Measurements from ENCODE around the gene HDLBP. TPM values are rescaled to one million over a fixed set of nuclear protein-coding genes. Genes with fewer than 3 reads are reported as not detected.

HDLBP gene
- total and polyA plus RNA-seq, 10 of the 15 experiments (the other 5 are each of a cell fraction or from before 2014, with no cell fraction given): 19.5 to 383 (median 249) TPM

GRCh38 chr2:241177526-241178334, 137.7 kb downstream of the HDLBP start:
- Histone ChIP-seq H3K27me3 (replicated peaks in 1 of 2; ENCODE audit: control insufficient read depth in 2 of 2, insufficient read depth in 2 of 2, low read length in 1 of 2) (no peaks in the 10 kb centered on the region), H3K27ac (ENCODE audit: control insufficient read depth, insufficient read depth) (no peak overlapping the region), H2AFZ (ENCODE audit: control insufficient read depth, low read depth, low read length) (no peak overlapping the region), H3K36me3 (ENCODE audit: control insufficient read depth in 2 of 2, insufficient read depth in 2 of 2, low read length in 1 of 2) (peaks cover 1 to 6% of the 10 kb centered on the region in 2 experiments; a peak in 3 of 4 replicates), H3K79me2 (ENCODE audit: control insufficient read depth, insufficient read depth, low read length) (no peaks in the 10 kb centered on the region), H3K4me3 (no peak overlapping the region), H3K4me2 (ENCODE audit: control insufficient read depth, insufficient read depth) (no peak overlapping the region), H3K4me1 (ENCODE audit: control insufficient read depth, insufficient read depth, low read length) (no peaks in the 10 kb centered on the region), H4K20me1 (ENCODE audit: control insufficient read depth, insufficient read depth) (no peaks in the 10 kb centered on the region), H3K9ac (ENCODE audit: control insufficient read depth, insufficient read depth, low read length) (no peak overlapping the region), H3K9me3 (replicated peaks; ENCODE audit: control insufficient read depth, insufficient read depth, low read length) (no peaks in the 10 kb centered on the region)
- ATAC-seq (no peak), FAIRE-seq (no peak), DNase-seq (ENCODE audit: low read depth, low spot score) (no peak)
- TF ChIP-seq, protein P1, sequence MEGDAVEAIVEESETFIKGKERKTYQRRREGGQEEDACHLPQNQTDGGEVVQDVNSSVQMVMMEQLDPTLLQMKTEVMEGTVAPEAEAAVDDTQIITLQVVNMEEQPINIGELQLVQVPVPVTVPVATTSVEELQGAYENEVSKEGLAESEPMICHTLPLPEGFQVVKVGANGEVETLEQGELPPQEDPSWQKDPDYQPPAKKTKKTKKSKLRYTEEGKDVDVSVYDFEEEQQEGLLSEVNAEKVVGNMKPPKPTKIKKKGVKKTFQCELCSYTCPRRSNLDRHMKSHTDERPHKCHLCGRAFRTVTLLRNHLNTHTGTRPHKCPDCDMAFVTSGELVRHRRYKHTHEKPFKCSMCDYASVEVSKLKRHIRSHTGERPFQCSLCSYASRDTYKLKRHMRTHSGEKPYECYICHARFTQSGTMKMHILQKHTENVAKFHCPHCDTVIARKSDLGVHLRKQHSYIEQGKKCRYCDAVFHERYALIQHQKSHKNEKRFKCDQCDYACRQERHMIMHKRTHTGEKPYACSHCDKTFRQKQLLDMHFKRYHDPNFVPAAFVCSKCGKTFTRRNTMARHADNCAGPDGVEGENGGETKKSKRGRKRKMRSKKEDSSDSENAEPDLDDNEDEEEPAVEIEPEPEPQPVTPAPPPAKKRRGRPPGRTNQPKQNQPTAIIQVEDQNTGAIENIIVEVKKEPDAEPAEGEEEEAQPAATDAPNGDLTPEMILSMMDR (IDR thresholded peaks at IDR 0.05 in 2 of 3, conservative IDR thresholded peaks at IDR 0.05 in 1 of 3; ENCODE audit: control insufficient read depth in 2 of 3, extremely low read depth in 1 of 3, insufficient read depth in 1 of 3, low read depth in 3 of 3, low read length in 3 of 3): no peak
- TF ChIP-seq, protein P2, sequence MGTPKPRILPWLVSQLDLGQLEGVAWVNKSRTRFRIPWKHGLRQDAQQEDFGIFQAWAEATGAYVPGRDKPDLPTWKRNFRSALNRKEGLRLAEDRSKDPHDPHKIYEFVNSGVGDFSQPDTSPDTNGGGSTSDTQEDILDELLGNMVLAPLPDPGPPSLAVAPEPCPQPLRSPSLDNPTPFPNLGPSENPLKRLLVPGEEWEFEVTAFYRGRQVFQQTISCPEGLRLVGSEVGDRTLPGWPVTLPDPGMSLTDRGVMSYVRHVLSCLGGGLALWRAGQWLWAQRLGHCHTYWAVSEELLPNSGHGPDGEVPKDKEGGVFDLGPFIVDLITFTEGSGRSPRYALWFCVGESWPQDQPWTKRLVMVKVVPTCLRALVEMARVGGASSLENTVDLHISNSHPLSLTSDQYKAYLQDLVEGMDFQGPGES (IDR thresholded peaks at IDR 0.05): no peak
- TF ChIP-seq, protein P3, sequence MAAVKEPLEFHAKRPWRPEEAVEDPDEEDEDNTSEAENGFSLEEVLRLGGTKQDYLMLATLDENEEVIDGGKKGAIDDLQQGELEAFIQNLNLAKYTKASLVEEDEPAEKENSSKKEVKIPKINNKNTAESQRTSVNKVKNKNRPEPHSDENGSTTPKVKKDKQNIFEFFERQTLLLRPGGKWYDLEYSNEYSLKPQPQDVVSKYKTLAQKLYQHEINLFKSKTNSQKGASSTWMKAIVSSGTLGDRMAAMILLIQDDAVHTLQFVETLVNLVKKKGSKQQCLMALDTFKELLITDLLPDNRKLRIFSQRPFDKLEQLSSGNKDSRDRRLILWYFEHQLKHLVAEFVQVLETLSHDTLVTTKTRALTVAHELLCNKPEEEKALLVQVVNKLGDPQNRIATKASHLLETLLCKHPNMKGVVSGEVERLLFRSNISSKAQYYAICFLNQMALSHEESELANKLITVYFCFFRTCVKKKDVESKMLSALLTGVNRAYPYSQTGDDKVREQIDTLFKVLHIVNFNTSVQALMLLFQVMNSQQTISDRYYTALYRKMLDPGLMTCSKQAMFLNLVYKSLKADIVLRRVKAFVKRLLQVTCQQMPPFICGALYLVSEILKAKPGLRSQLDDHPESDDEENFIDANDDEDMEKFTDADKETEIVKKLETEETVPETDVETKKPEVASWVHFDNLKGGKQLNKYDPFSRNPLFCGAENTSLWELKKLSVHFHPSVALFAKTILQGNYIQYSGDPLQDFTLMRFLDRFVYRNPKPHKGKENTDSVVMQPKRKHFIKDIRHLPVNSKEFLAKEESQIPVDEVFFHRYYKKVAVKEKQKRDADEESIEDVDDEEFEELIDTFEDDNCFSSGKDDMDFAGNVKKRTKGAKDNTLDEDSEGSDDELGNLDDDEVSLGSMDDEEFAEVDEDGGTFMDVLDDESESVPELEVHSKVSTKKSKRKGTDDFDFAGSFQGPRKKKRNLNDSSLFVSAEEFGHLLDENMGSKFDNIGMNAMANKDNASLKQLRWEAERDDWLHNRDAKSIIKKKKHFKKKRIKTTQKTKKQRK (IDR thresholded peaks at IDR 0.05; ENCODE audit: low read depth, low read length): no peak
- TF ChIP-seq ZZZ3 (IDR thresholded peaks at IDR 0.05; ENCODE audit: control insufficient read depth, insufficient read length, low read depth): no peak
- intact Hi-C loops (cut with micrococcal nuclease; ENCODE audit: unreplicated experiment) (no loop called here), in situ Hi-C loops (cut with MboI) (no loop called here)
- SMC1A ChIA-PET (ENCODE audit: uncharacterized antibody, unreplicated experiment): no interaction called here
- BruUV-seq (replicated peaks): no TSS peak
- 97% methylated on average over 12 of the region's 12 CpGs for WGBS (ENCODE audit: insufficient coverage, insufficient replicate concordance, low lambda C conversion rate, missing lambda C conversion rate)
- POLR2A ChIA-PET: no interaction called here
- RAD21 ChIA-PET (ENCODE audit: unreplicated experiment): no interaction called here
- CTCF ChIA-PET: no interaction called here

Other genes starting within 250 kb of the HDLBP start
Only the 7 nearest of the 8 such genes appear.
- 35.5 and 37.5 TPM in 2 replicates for gene MTERF4, start 213.4 kb downstream of the HDLBP start, total RNA-seq (2014; rRNA removed)
- 52.0 and 56.3 TPM in 2 replicates for gene MTERF4, start 213.4 kb downstream of the HDLBP start, total RNA-seq (2014; rRNA removed; fragmentation: Illumina TruSeq; extraction: Trizol)
- gene MTERF4, start 213.4 kb downstream of the HDLBP start, total RNA-seq (2021): 35.2 and 38.7 TPM in 2 replicates
- gene MTERF4, start 213.4 kb downstream of the HDLBP start, polyA plus RNA-seq (2011; rRNA removed): 63.6 and 66.4 TPM in 2 replicates
- gene MTERF4, start 213.4 kb downstream of the HDLBP start, polyA plus RNA-seq (2014; fragmentation: Illumina TruSeq; extraction: Trizol): 69.1 and 85.4 TPM in 2 replicates
- 10 to 100 TPM; 36.7 to 45.0 TPM for gene MTERF4, start 213.4 kb downstream of the HDLBP start, polyA plus RNA-seq (2014; fragmentation: Nextera tagmentation; extraction: Ambion mirVana)
- 66.8 and 68.2 TPM in 2 replicates for gene MTERF4, start 213.4 kb downstream of the HDLBP start, polyA plus RNA-seq (2014; rRNA removed)
- gene MTERF4, start 213.4 kb downstream of the HDLBP start, polyA plus RNA-seq (2016; fragmentation: Nextera tagmentation; extraction: Ambion mirVana): 10 to 100 TPM; 44.7 to 46.0 TPM
- 32.6 and 35.2 TPM in 2 replicates for gene PASK, start 166.2 kb downstream of the HDLBP start, total RNA-seq (2014; rRNA removed)
- 21.7 and 21.8 TPM in 2 replicates for gene PASK, start 166.2 kb downstream of the HDLBP start, total RNA-seq (2014; rRNA removed; fragmentation: Illumina TruSeq; extraction: Trizol)
- gene PASK, start 166.2 kb downstream of the HDLBP start, total RNA-seq (2021): 49.6 and 54.9 TPM in 2 replicates
- gene PASK, start 166.2 kb downstream of the HDLBP start, polyA plus RNA-seq (2011; rRNA removed): 59.4 and 62.2 TPM in 2 replicates
- 24.3 and 29.5 TPM in 2 replicates for gene PASK, start 166.2 kb downstream of the HDLBP start, polyA plus RNA-seq (2014; fragmentation: Illumina TruSeq; extraction: Trizol)
- gene PASK, start 166.2 kb downstream of the HDLBP start, polyA plus RNA-seq (2014; fragmentation: Nextera tagmentation; extraction: Ambion mirVana): 10 to 100 TPM in 1 of 2 experiments, 1 to 10 TPM in 1; 9.6 to 10.8 TPM
- gene PASK, start 166.2 kb downstream of the HDLBP start, polyA plus RNA-seq (2014; rRNA removed): 36.7 and 42.0 TPM in 2 replicates
- gene PASK, start 166.2 kb downstream of the HDLBP start, polyA plus RNA-seq (2016; fragmentation: Nextera tagmentation; extraction: Ambion mirVana): 10 to 100 TPM; 25.0 to 27.6 TPM
- 78.5 and 88.0 TPM in 2 replicates for gene PPP1R7, start 165.2 kb downstream of the HDLBP start, total RNA-seq (2014; rRNA removed)
- gene PPP1R7, start 165.2 kb downstream of the HDLBP start, total RNA-seq (2014; rRNA removed; fragmentation: Illumina TruSeq; extraction: Trizol): 85.7 and 87.8 TPM in 2 replicates
- gene PPP1R7, start 165.2 kb downstream of the HDLBP start, total RNA-seq (2021): 76.9 and 84.3 TPM in 2 replicates
- gene PPP1R7, start 165.2 kb downstream of the HDLBP start, polyA plus RNA-seq (2011; rRNA removed): 123 and 157 TPM in 2 replicates
- gene PPP1R7, start 165.2 kb downstream of the HDLBP start, polyA plus RNA-seq (2014; fragmentation: Illumina TruSeq; extraction: Trizol): 146 and 167 TPM in 2 replicates
- gene PPP1R7, start 165.2 kb downstream of the HDLBP start, polyA plus RNA-seq (2014; fragmentation: Nextera tagmentation; extraction: Ambion mirVana): 10 to 100 TPM; 81.4 to 82.8 TPM
- 91.5 and 99.6 TPM in 2 replicates for gene PPP1R7, start 165.2 kb downstream of the HDLBP start, polyA plus RNA-seq (2014; rRNA removed)
- 100 to 1,000 TPM; 169 to 174 TPM for gene PPP1R7, start 165.2 kb downstream of the HDLBP start, polyA plus RNA-seq (2016; fragmentation: Nextera tagmentation; extraction: Ambion mirVana)
- 0.49 and 0.56 TPM in 2 replicates for gene ANO7, start 127.0 kb downstream of the HDLBP start, total RNA-seq (2014; rRNA removed)
- 0.18 and 0.22 TPM in 2 replicates for gene ANO7, start 127.0 kb downstream of the HDLBP start, total RNA-seq (2014; rRNA removed; fragmentation: Illumina TruSeq; extraction: Trizol)
- 0.88 and 1.4 TPM in 2 replicates for gene ANO7, start 127.0 kb downstream of the HDLBP start, total RNA-seq (2021)
- gene ANO7, start 127.0 kb downstream of the HDLBP start, polyA plus RNA-seq (2011; rRNA removed): 0.56 and 1.2 TPM in 2 replicates
- 0.24 and 0.35 TPM in 2 replicates for gene ANO7, start 127.0 kb downstream of the HDLBP start, polyA plus RNA-seq (2014; fragmentation: Illumina TruSeq; extraction: Trizol)
- under 1 TPM; 0.08 to 0.11 TPM for gene ANO7, start 127.0 kb downstream of the HDLBP start, polyA plus RNA-seq (2014; fragmentation: Nextera tagmentation; extraction: Ambion mirVana)
- gene ANO7, start 127.0 kb downstream of the HDLBP start, polyA plus RNA-seq (2014; rRNA removed): 0.47 and 1.1 TPM in 2 replicates
- under 1 TPM; 0.40 to 0.50 TPM for gene ANO7, start 127.0 kb downstream of the HDLBP start, polyA plus RNA-seq (2016; fragmentation: Nextera tagmentation; extraction: Ambion mirVana)
- gene SEPTIN2, start 253 bp upstream of the HDLBP start, total RNA-seq (2014; rRNA removed): 228 and 270 TPM in 2 replicates
- gene SEPTIN2, start 253 bp upstream of the HDLBP start, total RNA-seq (2014; rRNA removed; fragmentation: Illumina TruSeq; extraction: Trizol): 248 and 251 TPM in 2 replicates
- 222 and 244 TPM in 2 replicates for gene SEPTIN2, start 253 bp upstream of the HDLBP start, total RNA-seq (2021)
- 474 and 566 TPM in 2 replicates for gene SEPTIN2, start 253 bp upstream of the HDLBP start, polyA plus RNA-seq (2011; rRNA removed)
- 354 and 392 TPM in 2 replicates for gene SEPTIN2, start 253 bp upstream of the HDLBP start, polyA plus RNA-seq (2014; fragmentation: Illumina TruSeq; extraction: Trizol)
- 100 to 1,000 TPM; 169 to 174 TPM for gene SEPTIN2, start 253 bp upstream of the HDLBP start, polyA plus RNA-seq (2014; fragmentation: Nextera tagmentation; extraction: Ambion mirVana)
- 232 and 290 TPM in 2 replicates for gene SEPTIN2, start 253 bp upstream of the HDLBP start, polyA plus RNA-seq (2014; rRNA removed)
- gene SEPTIN2, start 253 bp upstream of the HDLBP start, polyA plus RNA-seq (2016; fragmentation: Nextera tagmentation; extraction: Ambion mirVana): 100 to 1,000 TPM; 315 to 334 TPM
- 36.0 and 45.0 TPM in 2 replicates for gene FARP2, start 40.6 kb upstream of the HDLBP start, total RNA-seq (2014; rRNA removed)
- gene FARP2, start 40.6 kb upstream of the HDLBP start, total RNA-seq (2014; rRNA removed; fragmentation: Illumina TruSeq; extraction: Trizol): 32.7 and 36.8 TPM in 2 replicates
- gene FARP2, start 40.6 kb upstream of the HDLBP start, total RNA-seq (2021): 62.6 and 67.5 TPM in 2 replicates
- 47.1 and 51.8 TPM in 2 replicates for gene FARP2, start 40.6 kb upstream of the HDLBP start, polyA plus RNA-seq (2011; rRNA removed)
- gene FARP2, start 40.6 kb upstream of the HDLBP start, polyA plus RNA-seq (2014; fragmentation: Illumina TruSeq; extraction: Trizol): 36.8 and 47.7 TPM in 2 replicates
- gene FARP2, start 40.6 kb upstream of the HDLBP start, polyA plus RNA-seq (2014; fragmentation: Nextera tagmentation; extraction: Ambion mirVana): 1 to 10 TPM; 5.5 to 5.6 TPM
- gene FARP2, start 40.6 kb upstream of the HDLBP start, polyA plus RNA-seq (2014; rRNA removed): 31.2 and 35.1 TPM in 2 replicates
- 10 to 100 TPM; 50.6 to 54.4 TPM for gene FARP2, start 40.6 kb upstream of the HDLBP start, polyA plus RNA-seq (2016; fragmentation: Nextera tagmentation; extraction: Ambion mirVana)
- gene STK25, start 192.9 kb upstream of the HDLBP start, total RNA-seq (2014; rRNA removed): 104 and 122 TPM in 2 replicates
- gene STK25, start 192.9 kb upstream of the HDLBP start, total RNA-seq (2014; rRNA removed; fragmentation: Illumina TruSeq; extraction: Trizol): 49.5 and 52.7 TPM in 2 replicates
- gene STK25, start 192.9 kb upstream of the HDLBP start, total RNA-seq (2021): 104 and 108 TPM in 2 replicates
- 69.7 and 154 TPM in 2 replicates for gene STK25, start 192.9 kb upstream of the HDLBP start, polyA plus RNA-seq (2011; rRNA removed)
- 48.8 and 84.0 TPM in 2 replicates for gene STK25, start 192.9 kb upstream of the HDLBP start, polyA plus RNA-seq (2014; fragmentation: Illumina TruSeq; extraction: Trizol)
- gene STK25, start 192.9 kb upstream of the HDLBP start, polyA plus RNA-seq (2014; fragmentation: Nextera tagmentation; extraction: Ambion mirVana): 10 to 100 TPM in 1 of 2 experiments, 1 to 10 TPM in 1; 6.0 to 14.0 TPM
- gene STK25, start 192.9 kb upstream of the HDLBP start, polyA plus RNA-seq (2014; rRNA removed): 135 and 161 TPM in 2 replicates
- 10 to 100 TPM; 88.1 to 90.5 TPM for gene STK25, start 192.9 kb upstream of the HDLBP start, polyA plus RNA-seq (2016; fragmentation: Nextera tagmentation; extraction: Ambion mirVana)

Data from GM12878 (cell line).